Panc1 (cell line): Measurements from ENCODE around the gene ZIM2. TPM values are rescaled to one million over a fixed set of nuclear protein-coding genes. Genes with fewer than 3 reads are reported as not detected.

ENCODE experiments used
- ATAC-seq: fragments of 200-7000 bp; cut with Tn5 transposase; 2 replicates; pipeline ENCODE4 v1.9.1; 2020; ENCODE audit warnings: mild to moderate bottlenecking, moderate library complexity
- BruUV-seq: library from RNA; stranded (reverse); fragments of 400-500 nt; replicated peaks from 2 replicates; lab custom pipeline; 2021; lab: Mats Ljungman, UMichigan
- CTCF ChIA-PET: fragments of 300-600 bp; sonication (Branson Sonifier 250); formaldehyde crosslinking; loops from one replicate; lab custom pipeline; 2022; ENCODE audit warnings: antibody characterized with exemption; lab: Charles Lee
- POLR2A ChIA-PET: fragments of 300-600 bp; sonication (Branson Sonifier 250); formaldehyde crosslinking; loops from one replicate; lab custom pipeline; 2022; ENCODE audit warnings: antibody characterized with exemption; lab: Charles Lee
- DNase-seq: peaks from one replicate; pipeline ENCODE4 v3.0.0-alpha.2; 2010; ENCODE audit warnings: low read depth, low spot score
- H3K27ac ChIP-seq: 2 replicates; pipeline ENCODE4 v1.5.1; 2011; ENCODE audit warnings: mild to moderate bottlenecking, low read length, inconsistent platforms
- H3K27me3 ChIP-seq: fragments of 200-500 bp; sonication (Bioruptor generic); 2 replicates; pipeline ENCODE4 v1.6.0; 2014; ENCODE audit warnings: low read length, inconsistent platforms; ENCODE audit not compliant: control insufficient read depth, insufficient read depth
- H3K36me3 ChIP-seq: fragments of 200-500 bp; sonication (Bioruptor generic); 2 replicates; pipeline ENCODE4 v1.5.1; 2014; ENCODE audit warnings: inconsistent platforms, mild to moderate bottlenecking, low read length, moderate library complexity; ENCODE audit not compliant: control insufficient read depth, insufficient read depth
- H3K4me1 ChIP-seq: 2 replicates; pipeline ENCODE4 v1.5.1; 2011; ENCODE audit warnings: inconsistent platforms, mild to moderate bottlenecking, low read length, moderate library complexity; ENCODE audit not compliant: control insufficient read depth, insufficient read depth
- H3K4me3 ChIP-seq, 2 experiments: 2 replicates each; pipeline ENCODE4 v1.5.1; 2011 to 2012; ENCODE audit warnings: low read depth in 2 of 2, low read length in 2 of 2, mild to moderate bottlenecking in 2 of 2, inconsistent platforms in 1 of 2, moderate library complexity in 1 of 2
- H3K9me3 ChIP-seq: fragments of 200-500 bp; sonication (Bioruptor generic); 2 replicates; pipeline ENCODE4 v1.5.1; 2014; ENCODE audit warnings: low read depth, mild to moderate bottlenecking, inconsistent platforms, low read length, moderate library complexity; ENCODE audit not compliant: control insufficient read depth, insufficient read depth
- CTCF ChIP-seq: fragments of 450-650 bp; IDR thresholded peaks from 2 replicates; pipeline ENCODE4 v1.5.1; 2017; ENCODE audit warnings: mild to moderate bottlenecking
- POLR2AphosphoS5 ChIP-seq: IDR thresholded peaks from 2 replicates; pipeline ENCODE4 v1.6.1; 2012; ENCODE audit warnings: mild to moderate bottlenecking, low read depth, low read length, moderate library complexity
- REST ChIP-seq, 2 experiments: IDR thresholded peaks; 2 replicates each; pipeline ENCODE4 v1.6.1; 2011 to 2012; ENCODE audit warnings: low read depth in 2 of 2, control low read depth in 1 of 2, low read length in 1 of 2, mild to moderate bottlenecking in 1 of 2, moderate library complexity in 1 of 2; ENCODE audit not compliant: insufficient read depth in 1 of 2
- SIN3A ChIP-seq: IDR thresholded peaks from 2 replicates; pipeline ENCODE4 v1.6.1; 2012; ENCODE audit warnings: low read depth, mild to moderate bottlenecking, low read length, moderate library complexity, borderline replicate concordance; ENCODE audit not compliant: insufficient read depth
- TCF7L2 ChIP-seq: IDR thresholded peaks from 2 replicates; pipeline ENCODE4 v1.6.1; 2011; ENCODE audit warnings: mild to moderate bottlenecking, low read depth, low read length, inconsistent platforms
- in situ Hi-C: cut with HindIII; loops from 2 replicates; pipeline ENCODE4 v1.10.0; 2016; ENCODE audit warnings: low sequenced_read_pairs, low pct_unique_long_range_greater_than_20kb
- intact Hi-C: fragments of 100-400 bp; cut with micrococcal nuclease; formaldehyde crosslinking; loops from one replicate; pipeline ENCODE4 v1.10.0; 2022; ENCODE audit not compliant: unreplicated experiment
- total RNA-seq: library from RNA; stranded (reverse); gene quantifications from one replicate; pipeline ENCODE4 v1.2.1, GENCODE V29; 2021; ENCODE audit not compliant: unreplicated experiment

ZIM2 gene
- total RNA-seq, 1 experiment from 2014 or later: not detected

GRCh38 chr19:56874530-56874929, 34.0 kb upstream of the ZIM2 start:
- no peak for TF ChIP-seq TCF7L2
- TF ChIP-seq CTCF: no peak
- TF ChIP-seq SIN3A: no peak
- no peak for TF ChIP-seq REST (IDR thresholded peaks at IDR 0.05; ENCODE audit: insufficient read depth in 1 of 2, low read depth in 2 of 2, low read length in 1 of 2)
- no peak for TF ChIP-seq POLR2AphosphoS5
- Histone ChIP-seq H3K27ac (no peak overlapping the region), H3K27me3 (no peaks in the 10 kb centered on the region), H3K4me3 (no peak overlapping the region), H3K36me3 (no peaks in the 10 kb centered on the region), H3K9me3 (no peaks in the 10 kb centered on the region; the same call in 1 of the 2 replicates), H3K4me1 (no peaks in the 10 kb centered on the region)
- in situ Hi-C loops: no loop called here
- no TSS peak for BruUV-seq
- POLR2A ChIA-PET: no interaction called here
- DNase-seq (no peak), ATAC-seq (no peak)
- CTCF ChIA-PET: no interaction called here
- intact Hi-C loops: no loop called here

GRCh38 chr19:56873493-56873892, 33.0 kb upstream of the ZIM2 start:
- ATAC-seq (no peak), DNase-seq (no peak)
- TF ChIP-seq SIN3A (no peak), POLR2AphosphoS5 (no peak), REST (IDR thresholded peaks at IDR 0.05; ENCODE audit: insufficient read depth in 1 of 2, low read depth in 2 of 2, low read length in 1 of 2) (no peak), TCF7L2 (no peak), CTCF (no peak)
- H3K4me3 ChIP-seq: no peak overlapping the region
- no peak overlapping the region for H3K27ac ChIP-seq
- ChIA-PET POLR2A (no interaction called here), CTCF (no interaction called here)
- no peaks in the 10 kb centered on the region for H3K36me3 ChIP-seq
- BruUV-seq: no TSS peak
- intact Hi-C loops: no loop called here
- in situ Hi-C loops: no loop called here
- no peaks in the 10 kb centered on the region for H3K27me3 ChIP-seq
- no peaks in the 10 kb centered on the region; the same call in 1 of the 2 replicates for H3K9me3 ChIP-seq
- no peaks in the 10 kb centered on the region for H3K4me1 ChIP-seq
